ENCODE results near the gene HSPH1.

DNA sequence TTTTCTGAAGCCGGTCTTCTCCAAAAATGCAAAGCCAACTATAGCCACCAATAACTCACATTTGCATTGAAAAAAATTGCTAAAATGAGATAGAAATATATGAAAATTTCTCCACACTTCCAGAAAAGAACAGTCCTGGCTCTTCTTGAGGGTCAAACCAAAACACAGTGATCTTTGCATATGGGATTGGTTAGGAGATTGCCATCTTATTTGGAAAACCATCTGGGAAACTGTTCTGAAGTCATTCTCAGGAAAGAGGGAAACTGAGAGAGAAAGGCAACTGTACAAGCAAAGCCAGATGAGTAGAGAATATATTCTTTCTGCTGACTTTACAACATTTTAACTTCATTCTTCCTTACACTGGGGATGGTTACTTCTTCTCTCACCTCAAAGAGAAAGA is 54.6 kb downstream of the HSPH1 start:
- TF ChIP-seq, protein P1, sequence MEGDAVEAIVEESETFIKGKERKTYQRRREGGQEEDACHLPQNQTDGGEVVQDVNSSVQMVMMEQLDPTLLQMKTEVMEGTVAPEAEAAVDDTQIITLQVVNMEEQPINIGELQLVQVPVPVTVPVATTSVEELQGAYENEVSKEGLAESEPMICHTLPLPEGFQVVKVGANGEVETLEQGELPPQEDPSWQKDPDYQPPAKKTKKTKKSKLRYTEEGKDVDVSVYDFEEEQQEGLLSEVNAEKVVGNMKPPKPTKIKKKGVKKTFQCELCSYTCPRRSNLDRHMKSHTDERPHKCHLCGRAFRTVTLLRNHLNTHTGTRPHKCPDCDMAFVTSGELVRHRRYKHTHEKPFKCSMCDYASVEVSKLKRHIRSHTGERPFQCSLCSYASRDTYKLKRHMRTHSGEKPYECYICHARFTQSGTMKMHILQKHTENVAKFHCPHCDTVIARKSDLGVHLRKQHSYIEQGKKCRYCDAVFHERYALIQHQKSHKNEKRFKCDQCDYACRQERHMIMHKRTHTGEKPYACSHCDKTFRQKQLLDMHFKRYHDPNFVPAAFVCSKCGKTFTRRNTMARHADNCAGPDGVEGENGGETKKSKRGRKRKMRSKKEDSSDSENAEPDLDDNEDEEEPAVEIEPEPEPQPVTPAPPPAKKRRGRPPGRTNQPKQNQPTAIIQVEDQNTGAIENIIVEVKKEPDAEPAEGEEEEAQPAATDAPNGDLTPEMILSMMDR (conservative IDR thresholded peaks at IDR 0.05), result no peak
- no peak for TF ChIP-seq ZFX (IDR thresholded peaks at IDR 0.05)

Measured in C4-2B (cell line).